GM23248 (cell line): ENCODE data around the gene FOXS1. TPM values are rescaled to one million over a fixed set of nuclear protein-coding genes. Genes with fewer than 3 reads are reported as not detected.

Source experiments
- DNase-seq: peaks from one replicate; pipeline ENCODE4 v3.0.0-alpha.2; 2015
- H2AFZ ChIP-seq: fragments of 200-600 bp; sonication (generic); 2 replicates; pipeline ENCODE4 v1.6.1; 2016; ENCODE audit warnings: antibody characterized with exemption
- H3F3A ChIP-seq: fragments of 200-600 bp; sonication (generic); 2 replicates; pipeline ENCODE4 v1.6.1; 2016; ENCODE audit warnings: mild to moderate bottlenecking, antibody characterized with exemption, mixed run types; ENCODE audit not compliant: insufficient read depth
- H3K27ac ChIP-seq: fragments of 200-600 bp; sonication (generic); 2 replicates; pipeline ENCODE4 v1.5.1; 2016; ENCODE audit warnings: mild to moderate bottlenecking
- H3K27me3 ChIP-seq: fragments of 200-600 bp; sonication (generic); replicated peaks from 2 replicates; pipeline ENCODE4 v1.6.1; 2016; ENCODE audit warnings: mild to moderate bottlenecking; ENCODE audit not compliant: insufficient read depth
- H3K36me3 ChIP-seq: fragments of 200-600 bp; sonication (generic); 2 replicates; pipeline ENCODE4 v1.6.1; 2016; ENCODE audit warnings: low read depth, mild to moderate bottlenecking
- H3K4me1 ChIP-seq: fragments of 200-600 bp; sonication (generic); 2 replicates; pipeline ENCODE4 v1.6.1; 2016; ENCODE audit warnings: mild to moderate bottlenecking; ENCODE audit not compliant: insufficient read depth
- H3K4me2 ChIP-seq: fragments of 200-600 bp; sonication (generic); one replicate; pipeline ENCODE4 v1.6.1; 2016; ENCODE audit warnings: mild to moderate bottlenecking; ENCODE audit not compliant: unreplicated experiment
- H3K4me3 ChIP-seq: fragments of 200-600 bp; sonication (generic); 2 replicates; pipeline ENCODE4 v1.5.1; 2016; ENCODE audit warnings: mild to moderate bottlenecking
- H3K79me2 ChIP-seq: fragments of 200-600 bp; sonication (generic); 2 replicates; pipeline ENCODE4 v1.6.1; 2016; ENCODE audit warnings: mild to moderate bottlenecking; ENCODE audit not compliant: insufficient read depth
- H3K9ac ChIP-seq: fragments of 200-600 bp; sonication (generic); 2 replicates; pipeline ENCODE4 v1.6.1; 2016; ENCODE audit warnings: mild to moderate bottlenecking
- H3K9me2 ChIP-seq: fragments of 200-600 bp; sonication (generic); 2 replicates; pipeline ENCODE4 v1.6.1; 2016; ENCODE audit warnings: mixed run types, mild to moderate bottlenecking, moderate library complexity; ENCODE audit not compliant: insufficient read depth
- H3K9me3 ChIP-seq: fragments of 200-600 bp; sonication (generic); one replicate; pipeline ENCODE4 v1.6.1; 2017; ENCODE audit warnings: low read depth
- H4K20me1 ChIP-seq: fragments of 200-600 bp; sonication (generic); 2 replicates; pipeline ENCODE4 v1.6.0; 2016; ENCODE audit not compliant: insufficient read depth
- EZH2 ChIP-seq: fragments of 200-600 bp; sonication (generic); IDR thresholded peaks from 2 replicates; pipeline ENCODE4 v1.6.1; 2018; ENCODE audit warnings: antibody characterized with exemption, mild to moderate bottlenecking; ENCODE audit not compliant: insufficient read depth, poor library complexity, severe bottlenecking
- EZH2phosphoT487 ChIP-seq: fragments of 200-600 bp; sonication (generic); IDR thresholded peaks from 2 replicates; pipeline ENCODE4 v1.6.1; 2018; ENCODE audit warnings: antibody characterized with exemption, moderate library complexity, mild to moderate bottlenecking, low read depth; ENCODE audit not compliant: insufficient read depth
- WGBS, 2 experiments: methylation state at CpG; one replicate each; pipeline ENCODE4 v1.1.6; 2015 to 2017; ENCODE audit warnings: low lambda C conversion rate in 2 of 2, low coverage in 1 of 2; ENCODE audit errors: missing lambda C conversion rate in 2 of 2; 5-methylcytosine and 5-hydroxymethylcytosine counted together
- in situ Hi-C: fragments of 300-500 bp; cut with MboI; formaldehyde crosslinking; loops from 2 replicates; pipeline ENCODE4 v1.15.0; 2020
- polyA plus RNA-seq: library from polyadenylated mRNA; unstranded; fragments of >200 nt; fragmentation: Nextera tagmentation; extraction: Ambion mirVana; gene quantifications from 2 replicates; pipeline ENCODE4 v1.2.1, GENCODE V29; 2016
- total RNA-seq: library from RNA; depleted of rRNA; stranded (reverse); fragments of >200 nt; shearing (Covaris generic); gene quantifications from 2 replicates; pipeline ENCODE4 v1.2.3, GENCODE V29; 2014

The FOXS1 gene
- total and polyA plus RNA-seq, 2 experiments from 2014 or later: not detected

GRCh38 chr20:31821427-31821826, 24.0 kb downstream of the FOXS1 start:
- Histone ChIP-seq H3K9me3 (no peaks in the 10 kb centered on the region), H3K36me3 (no peaks in the 10 kb centered on the region), H3K27ac (no peak overlapping the region), H3K79me2 (no peaks in the 10 kb centered on the region), H3K9me2 (no peaks in the 10 kb centered on the region), H3K9ac (no peak overlapping the region), H2AFZ (no peak overlapping the region), H3K4me1 (no peaks in the 10 kb centered on the region), H3K4me3 (no peak overlapping the region), H3F3A (no peaks in the 10 kb centered on the region), H3K4me2 (no peak overlapping the region), H3K27me3 (no peaks in the 10 kb centered on the region; the same call in 1 of the 2 replicates), H4K20me1 (no peaks in the 10 kb centered on the region)
- in situ Hi-C loops: no loop called here
- WGBS, 2 experiments: 51 to 54% methylated on average over 5 of the region's 5 CpGs
- no peak for TF ChIP-seq EZH2phosphoT487
- TF ChIP-seq EZH2: no peak
- DNase-seq: no peak

GRCh38 chr20:31820228-31820627, 25.2 kb downstream of the FOXS1 start:
- Histone ChIP-seq H3K4me3 (no peak overlapping the region), H3K4me1 (no peaks in the 10 kb centered on the region), H3K36me3 (no peaks in the 10 kb centered on the region), H3F3A (no peaks in the 10 kb centered on the region), H3K9me3 (no peaks in the 10 kb centered on the region), H2AFZ (no peak overlapping the region), H3K4me2 (no peak overlapping the region), H3K27me3 (no peaks in the 10 kb centered on the region), H3K27ac (no peak overlapping the region), H3K9ac (no peak overlapping the region), H4K20me1 (no peaks in the 10 kb centered on the region), H3K79me2 (no peaks in the 10 kb centered on the region), H3K9me2 (no peaks in the 10 kb centered on the region)
- DNase-seq: no peak
- 54 to 56% methylated on average over 6 of the region's 6 CpGs for WGBS, 2 experiments
- no peak for TF ChIP-seq EZH2phosphoT487
- TF ChIP-seq EZH2: no peak
- in situ Hi-C loops: no loop called here

GRCh38 chr20:31819083-31819784, 26.2 kb downstream of the FOXS1 start, which contains the start of gene MYLK2:
Gene MYLK2, plus strand, starts transcription at chr20:31819356. Its CDS starts 225 bp downstream, at chr20:31819581.
- Histone ChIP-seq H3K9me3 (no peaks in the 10 kb centered on the region), H3K27me3 (no peaks in the 10 kb centered on the region), H3K27ac (no peak within 1 kb of the TSS), H3F3A (no peaks in the 10 kb centered on the region), H3K9me2 (no peaks in the 10 kb centered on the region), H3K36me3 (no peaks in the 10 kb centered on the region), H3K4me3 (no peak within 1 kb of the TSS), H3K4me2 (no peak within 1 kb of the TSS), H3K4me1 (no peaks in the 10 kb centered on the region), H3K79me2 (no peaks in the 10 kb centered on the region), H3K9ac (no peak within 1 kb of the TSS), H2AFZ (no peak within 1 kb of the TSS), H4K20me1 (no peaks in the 10 kb centered on the region)
- TF ChIP-seq EZH2phosphoT487 (no peak), EZH2 (no peak)
- WGBS, 2 experiments: 68 to 70% methylated on average over 14 to 16 of the region's 16 CpGs
- DNase-seq: no peak
- in situ Hi-C loops: no loop called here

- H3K4me2 ChIP-seq: no peak overlapping the region
- no peak overlapping the region for H3K27ac ChIP-seq
- TF ChIP-seq EZH2phosphoT487: no peak
- TF ChIP-seq EZH2: no peak
- no peak overlapping the region for H3K9ac ChIP-seq
- no peaks in the 10 kb centered on the region for H3K27me3 ChIP-seq
- H3K9me3 ChIP-seq: no peaks in the 10 kb centered on the region
- no peaks in the 10 kb centered on the region for H4K20me1 ChIP-seq
- in situ Hi-C loops: no loop called here
- no peaks in the 10 kb centered on the region for H3F3A ChIP-seq
- no peak for DNase-seq
- no peak overlapping the region for H3K4me3 ChIP-seq
- 82 to 87% methylated on average over 8 of the region's 8 CpGs for WGBS, 2 experiments
- H3K36me3 ChIP-seq: no peaks in the 10 kb centered on the region
- H3K79me2 ChIP-seq: no peaks in the 10 kb centered on the region
- no peaks in the 10 kb centered on the region for H3K9me2 ChIP-seq
- H2AFZ ChIP-seq: no peak overlapping the region
- no peaks in the 10 kb centered on the region for H3K4me1 ChIP-seq
Measured at GRCh38 chr20:31818376-31818908, 27.0 kb downstream of the FOXS1 start.
